Measurements from ENCODE around the gene SLC9A3. TPM values are rescaled to one million over a fixed set of nuclear protein-coding genes. Genes with fewer than 3 reads are reported as not detected.
A peak's percentile ranks its signal among the peaks of the same experiment; 100 is the strongest.

SLC9A3 gene
- total RNA-seq, 4 donors from 2014 or later: 3.7 to 5.9 (median 4.3) TPM

DNA sequence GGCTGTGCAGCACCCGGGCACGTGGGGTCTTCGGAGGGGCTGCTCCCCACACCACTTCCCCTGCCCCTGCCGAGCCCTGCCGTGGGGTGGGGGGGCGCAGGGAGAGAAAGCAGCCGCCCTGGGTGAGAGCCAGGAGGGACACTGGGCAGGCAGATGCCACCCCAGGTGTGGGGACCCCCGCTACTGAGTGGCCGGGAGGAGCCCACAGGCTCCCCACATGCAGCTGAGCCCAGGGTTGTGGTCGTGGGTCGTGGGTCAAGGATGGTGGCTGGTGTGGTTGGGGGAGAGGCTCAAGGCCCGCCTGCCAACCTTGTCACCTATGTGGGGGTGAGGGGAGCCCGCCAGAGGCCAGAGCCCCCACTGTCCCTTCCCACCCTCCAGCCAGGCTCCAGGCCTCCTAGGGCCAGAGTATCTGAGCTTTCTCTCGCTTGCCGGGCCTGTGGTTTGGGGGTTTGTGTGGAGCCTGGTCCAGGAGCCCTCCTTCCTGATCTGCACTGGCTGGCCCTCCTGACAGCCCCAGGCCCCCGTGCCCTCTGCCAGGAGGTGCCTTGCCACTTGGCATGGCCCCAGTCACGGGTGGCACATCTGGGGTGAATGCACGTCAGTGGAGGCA lies 45.8 kb downstream of the SLC9A3 start:
- TF ChIP-seq EP300 (IDR thresholded peaks at IDR 0.05): no peak
- TF ChIP-seq, protein P1, sequence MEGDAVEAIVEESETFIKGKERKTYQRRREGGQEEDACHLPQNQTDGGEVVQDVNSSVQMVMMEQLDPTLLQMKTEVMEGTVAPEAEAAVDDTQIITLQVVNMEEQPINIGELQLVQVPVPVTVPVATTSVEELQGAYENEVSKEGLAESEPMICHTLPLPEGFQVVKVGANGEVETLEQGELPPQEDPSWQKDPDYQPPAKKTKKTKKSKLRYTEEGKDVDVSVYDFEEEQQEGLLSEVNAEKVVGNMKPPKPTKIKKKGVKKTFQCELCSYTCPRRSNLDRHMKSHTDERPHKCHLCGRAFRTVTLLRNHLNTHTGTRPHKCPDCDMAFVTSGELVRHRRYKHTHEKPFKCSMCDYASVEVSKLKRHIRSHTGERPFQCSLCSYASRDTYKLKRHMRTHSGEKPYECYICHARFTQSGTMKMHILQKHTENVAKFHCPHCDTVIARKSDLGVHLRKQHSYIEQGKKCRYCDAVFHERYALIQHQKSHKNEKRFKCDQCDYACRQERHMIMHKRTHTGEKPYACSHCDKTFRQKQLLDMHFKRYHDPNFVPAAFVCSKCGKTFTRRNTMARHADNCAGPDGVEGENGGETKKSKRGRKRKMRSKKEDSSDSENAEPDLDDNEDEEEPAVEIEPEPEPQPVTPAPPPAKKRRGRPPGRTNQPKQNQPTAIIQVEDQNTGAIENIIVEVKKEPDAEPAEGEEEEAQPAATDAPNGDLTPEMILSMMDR (IDR thresholded peaks at IDR 0.05): no peak
- TF ChIP-seq POLR2AphosphoS5 (IDR thresholded peaks at IDR 0.05): no peak
- TF ChIP-seq POLR2A (IDR thresholded peaks at IDR 0.05): no peak
- Histone ChIP-seq H3K36me3 (no peaks in the 10 kb centered on the region), H3K9me3 (no peaks in the 10 kb centered on the region), H3K4me3 (no peak overlapping the region), H3K4me1 (peaks cover 24% of the 10 kb centered on the region), H3K27me3 (peaks cover 77% of the 10 kb centered on the region), H3K27ac (no peak overlapping the region)
- WGBS: 48% methylated on average over 7 of the region's 18 CpGs
- no peak for DNase-seq (ENCODE audit: low spot score in 2 of 2)

DNA sequence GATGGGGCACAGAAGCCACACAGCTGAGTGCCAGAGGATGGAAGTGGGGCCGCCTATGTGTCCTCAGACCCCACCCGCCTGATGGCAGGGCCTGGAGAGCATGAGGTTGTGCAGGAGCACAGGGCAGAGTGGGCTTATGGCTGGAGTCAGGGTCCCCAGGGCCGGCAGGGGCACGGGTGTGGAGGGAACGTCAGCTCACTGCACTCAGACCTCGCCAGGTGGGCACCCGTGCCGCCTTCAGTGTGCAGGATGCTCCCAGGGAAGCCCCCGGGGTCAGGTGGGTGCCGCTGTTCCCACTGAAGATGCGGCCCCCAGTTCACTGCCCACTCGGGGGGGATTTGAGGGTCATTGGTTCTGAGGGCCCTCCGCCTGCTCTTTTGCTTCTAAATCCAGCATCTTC lies 46.4 kb downstream of the SLC9A3 start:
- H3K9me3 ChIP-seq: no peaks in the 10 kb centered on the region
- H3K4me1 ChIP-seq: peaks cover 24% of the 10 kb centered on the region
- H3K4me3 ChIP-seq: no peak overlapping the region
- TF ChIP-seq EP300 (IDR thresholded peaks at IDR 0.05) (no peak), POLR2AphosphoS5 (IDR thresholded peaks at IDR 0.05) (no peak), POLR2A (IDR thresholded peaks at IDR 0.05) (no peak)
- TF ChIP-seq, protein P1 (IDR thresholded peaks at IDR 0.05): no peak
- peaks cover 71% of the 10 kb centered on the region for H3K27me3 ChIP-seq
- no peak overlapping the region for H3K27ac ChIP-seq
- no peaks in the 10 kb centered on the region for H3K36me3 ChIP-seq
- WGBS: 70% methylated on average over 5 of the region's 13 CpGs
- no peak for DNase-seq (ENCODE audit: low spot score in 2 of 2)

DNA sequence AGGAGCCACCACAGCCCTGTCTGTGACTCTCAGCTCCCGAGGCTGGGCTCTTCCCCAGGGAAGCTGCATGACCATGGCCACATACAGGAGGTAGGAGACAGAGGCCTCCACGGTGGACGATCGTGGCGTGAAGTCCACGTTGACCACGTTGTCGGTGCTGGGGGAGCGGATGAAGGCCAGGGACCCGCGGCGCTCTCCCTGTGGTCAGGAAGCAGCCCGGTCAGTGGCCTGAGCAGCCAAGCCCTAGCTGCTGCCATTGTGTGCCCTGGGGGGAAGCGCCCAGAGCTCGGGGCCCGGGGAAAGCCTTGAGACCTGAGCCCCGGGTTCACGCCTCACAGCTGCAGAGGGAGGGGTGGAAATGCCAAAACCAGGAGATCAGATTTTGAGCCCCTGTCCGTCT lies 47.0 kb downstream of the SLC9A3 start:
- Histone ChIP-seq H3K9me3 (no peaks in the 10 kb centered on the region), H3K27ac (no peak overlapping the region), H3K27me3 (peaks cover 65% of the 10 kb centered on the region), H3K4me3 (no peak overlapping the region), H3K4me1 (peaks cover 29% of the 10 kb centered on the region), H3K36me3 (no peaks in the 10 kb centered on the region)
- WGBS: 65% methylated on average over 4 of the region's 19 CpGs
- DNase-seq (ENCODE audit: low spot score in 2 of 2): no peak
- TF ChIP-seq, protein P1 (IDR thresholded peaks at IDR 0.05): no peak
- TF ChIP-seq EP300 (IDR thresholded peaks at IDR 0.05) (no peak), POLR2AphosphoS5 (IDR thresholded peaks at IDR 0.05) (no peak), POLR2A (IDR thresholded peaks at IDR 0.05) (no peak)

DNA sequence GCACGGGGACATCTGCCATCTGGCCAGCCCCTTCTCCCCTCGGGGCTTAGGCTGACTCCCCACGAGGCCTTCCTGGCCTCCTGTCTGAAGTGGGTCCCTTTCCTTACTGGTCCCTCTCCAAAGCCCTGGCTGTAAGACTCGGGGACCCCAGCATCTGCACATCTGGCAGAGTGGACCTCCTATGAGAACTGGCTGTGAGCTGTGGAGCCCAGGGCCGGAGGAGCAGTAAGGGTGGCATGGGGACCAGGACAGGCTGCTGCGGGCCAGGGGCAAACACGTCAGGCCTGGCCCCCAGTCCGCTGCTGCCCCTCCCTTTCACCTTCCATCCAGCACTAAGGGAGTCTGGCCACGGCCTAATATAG lies 47.5 kb downstream of the SLC9A3 start:
- peaks cover 61% of the 10 kb centered on the region for H3K27me3 ChIP-seq
- TF ChIP-seq EP300 (IDR thresholded peaks at IDR 0.05) (no peak), POLR2AphosphoS5 (IDR thresholded peaks at IDR 0.05) (no peak), POLR2A (IDR thresholded peaks at IDR 0.05) (no peak)
- TF ChIP-seq, protein P1 (IDR thresholded peaks at IDR 0.05): no peak
- H3K4me1 ChIP-seq: peaks cover 33% of the 10 kb centered on the region
- H3K27ac ChIP-seq: no peak overlapping the region
- DNase-seq (ENCODE audit: low spot score in 2 of 2): no peak
- no peak overlapping the region for H3K4me3 ChIP-seq
- H3K9me3 ChIP-seq: no peaks in the 10 kb centered on the region
- H3K36me3 ChIP-seq: no peaks in the 10 kb centered on the region
- WGBS: 46% methylated on average over 9 of the region's 9 CpGs

DNA sequence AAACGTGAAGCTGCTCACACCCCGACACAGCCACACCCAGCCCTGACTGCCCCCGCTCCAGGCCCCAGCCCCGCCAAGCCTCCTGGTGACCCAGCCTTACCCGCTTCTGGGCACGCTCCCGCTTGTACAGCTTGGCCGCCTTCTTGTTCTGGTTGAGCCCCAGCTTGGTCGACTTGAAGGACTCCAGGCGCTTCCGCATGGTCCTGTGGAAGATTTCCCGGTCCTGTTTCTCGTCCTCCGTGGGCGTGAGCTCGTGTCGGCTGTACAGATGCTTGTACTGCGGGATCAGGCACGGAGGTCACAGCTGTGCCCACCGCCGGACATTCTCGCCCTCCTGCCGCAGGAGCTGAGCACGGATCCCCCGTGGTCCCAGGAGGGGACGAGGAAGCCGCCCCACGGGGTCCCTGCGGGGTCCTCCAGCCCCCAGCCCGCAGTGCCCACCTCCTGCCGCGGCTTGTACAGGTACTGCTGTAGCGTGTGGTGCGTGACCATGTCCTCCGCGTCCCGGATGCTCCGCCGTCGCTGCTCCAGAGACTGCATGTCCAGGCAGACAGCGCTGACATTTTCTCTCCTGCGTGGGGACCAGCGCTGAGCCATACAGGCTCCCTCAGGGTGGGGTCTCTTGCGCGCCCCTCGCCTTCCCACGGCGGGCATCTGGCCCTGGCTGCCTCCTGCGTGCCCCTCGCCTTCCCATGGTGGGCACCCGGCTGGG lies 48.0 kb downstream of the SLC9A3 start:
- 56% methylated on average over 34 of the region's 51 CpGs for WGBS
- Histone ChIP-seq H3K4me3 (no peak overlapping the region), H3K4me1 (peaks cover 39% of the 10 kb centered on the region), H3K27me3 (peaks cover 57% of the 10 kb centered on the region), H3K27ac (no peak overlapping the region), H3K36me3 (no peaks in the 10 kb centered on the region), H3K9me3 (no peaks in the 10 kb centered on the region)
- no peak for TF ChIP-seq POLR2AphosphoS5 (IDR thresholded peaks at IDR 0.05)
- TF ChIP-seq, protein P1 (IDR thresholded peaks at IDR 0.05): no peak
- peak in 1 of 2 donors; percentile 62 for DNase-seq (ENCODE audit: low spot score in 2 of 2)
